GM10266 (cell line): Measurements from ENCODE around the gene SERPINA1.

Source experiments
- DNase-seq: peaks from one replicate; pipeline ENCODE4 v3.0.0; 2012; ENCODE audit errors: extremely low spot score
- CTCF ChIP-seq: IDR thresholded peaks from 2 replicates; pipeline ENCODE4 v1.5.1; 2012; ENCODE audit warnings: mild to moderate bottlenecking, low read depth; ENCODE audit not compliant: control insufficient read depth, insufficient read depth; ENCODE audit errors: missing control alignments

SERPINA1 gene

GRCh38 chr14:94387051-94388026, 1.1 kb downstream of the SERPINA1 start:
- TF ChIP-seq CTCF, result no peak

GRCh38 chr14:94386085-94387031, 2.0 kb downstream of the SERPINA1 start:
- TF ChIP-seq CTCF, result no peak
- no peak for DNase-seq

More at GRCh38 chr14:94387051-94388026, 1.1 kb downstream of the SERPINA1 start:
- no peak for DNase-seq

GRCh38 chr14:94385553-94386057, 2.8 kb downstream of the SERPINA1 start:
- TF ChIP-seq CTCF, result no peak
- no peak for DNase-seq

- no peak for DNase-seq
- TF ChIP-seq CTCF, result no peak
These were observed 4.1 kb downstream of the SERPINA1 start for GRCh38 chr14:94384342-94384741.

GRCh38 chr14:94383777-94384176, 4.6 kb downstream of the SERPINA1 start:
- no peak for TF ChIP-seq CTCF
- DNase-seq, result no peak

GRCh38 chr14:94382716-94383596, 5.4 kb downstream of the SERPINA1 start:
- no peak for TF ChIP-seq CTCF
- DNase-seq, result no peak
